DOHH2 (cell line): ENCODE measurements around the gene DEFB113.

Experiments
- H3F3A ChIP-seq: fragments of 200-600 bp; sonication (generic), shearing (Covaris generic); 2 replicates; pipeline ENCODE4 v1.6.0; 2016; ENCODE audit warnings: antibody characterized with exemption, mild to moderate bottlenecking; ENCODE audit not compliant: control insufficient read depth, insufficient read depth
- H3K27ac ChIP-seq: fragments of 200-600 bp; sonication (generic); 2 replicates; pipeline ENCODE4 v1.5.1; 2014; ENCODE audit warnings: low read depth, mild to moderate bottlenecking, low read length, moderate library complexity
- H3K27me3 ChIP-seq: fragments of 200-600 bp; sonication (generic); 2 replicates; pipeline ENCODE4 v1.6.1; 2014; ENCODE audit warnings: mild to moderate bottlenecking, low read length, mixed read lengths; ENCODE audit not compliant: control insufficient read depth
- H3K36me3 ChIP-seq: fragments of 200-600 bp; sonication (generic); 2 replicates; pipeline ENCODE4 v1.6.1; 2014; ENCODE audit warnings: mild to moderate bottlenecking, low read length, moderate library complexity, mixed read lengths; ENCODE audit not compliant: control insufficient read depth
- H3K4me1 ChIP-seq: fragments of 200-600 bp; sonication (generic); 2 replicates; pipeline ENCODE4 v1.6.1; 2014; ENCODE audit warnings: mild to moderate bottlenecking, low read length, mixed read lengths; ENCODE audit not compliant: control insufficient read depth
- H3K4me2 ChIP-seq: fragments of 200-600 bp; sonication (generic); 2 replicates; pipeline ENCODE4 v1.6.0; 2014; ENCODE audit warnings: mild to moderate bottlenecking, low read length, moderate library complexity
- H3K4me3 ChIP-seq: fragments of 200-600 bp; sonication (generic); 2 replicates; pipeline ENCODE4 v1.5.1; 2014; ENCODE audit warnings: mild to moderate bottlenecking, low read length, mixed read lengths
- H3K79me2 ChIP-seq: fragments of 200-600 bp; sonication (generic); 2 replicates; pipeline ENCODE4 v1.6.1; 2014; ENCODE audit warnings: mild to moderate bottlenecking, low read length, mixed read lengths; ENCODE audit not compliant: control insufficient read depth
- H3K9me2 ChIP-seq: fragments of 200-600 bp; sonication (generic); replicated peaks from 2 replicates; pipeline ENCODE4 v1.6.1; 2014; ENCODE audit warnings: mild to moderate bottlenecking, low read length, mixed read lengths; ENCODE audit not compliant: control insufficient read depth
- H3K9me3 ChIP-seq: fragments of 200-600 bp; sonication (generic); 2 replicates; pipeline ENCODE4 v1.6.1; 2014; ENCODE audit warnings: antibody characterized with exemption, low read length, mixed read lengths; ENCODE audit not compliant: control insufficient read depth, insufficient read depth
- H4K20me1 ChIP-seq: fragments of 200-600 bp; sonication (generic); 2 replicates; pipeline ENCODE4 v1.6.0; 2014; ENCODE audit warnings: low read depth, mild to moderate bottlenecking, antibody characterized with exemption, low read length, moderate library complexity; ENCODE audit not compliant: control insufficient read depth, insufficient read depth
- CTCF ChIP-seq: fragments of 200-600 bp; sonication (generic); IDR thresholded peaks from one replicate; pipeline ENCODE4 v1.5.1; 2014; ENCODE audit warnings: antibody characterized with exemption, mild to moderate bottlenecking, low read depth, low read length; ENCODE audit not compliant: poor library complexity, severe bottlenecking
- EZH2phosphoT487 ChIP-seq: fragments of 200-600 bp; sonication (generic); IDR thresholded peaks from 2 replicates; pipeline ENCODE4 v1.6.1; 2017; ENCODE audit warnings: borderline replicate concordance, mild to moderate bottlenecking, antibody characterized with exemption, low read length, moderate library complexity, mixed read lengths

Gene DEFB113

DNA sequence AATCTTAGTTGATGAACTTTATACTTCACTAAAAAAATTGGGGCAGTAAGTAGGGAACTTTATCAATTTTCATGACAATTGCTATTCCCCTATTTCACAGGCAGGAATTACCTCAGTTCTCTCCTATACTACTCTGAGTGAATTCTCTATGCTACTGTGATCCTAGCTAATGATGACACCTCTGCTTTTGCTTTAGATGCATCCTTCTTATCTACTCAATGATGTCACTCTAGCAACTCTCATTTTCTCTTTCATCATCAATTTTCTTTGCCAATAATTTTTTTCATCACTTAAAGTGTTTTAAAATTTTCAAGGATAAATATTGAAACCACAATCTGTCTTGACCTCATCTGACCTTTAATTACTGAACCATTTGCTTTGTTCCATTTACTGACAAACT lies 13.6 kb downstream of the DEFB113 start:
- Histone ChIP-seq H3K27me3 (no peaks in the 10 kb centered on the region), H3K4me2 (no peak overlapping the region), H3K79me2 (no peaks in the 10 kb centered on the region), H3K9me3 (no peaks in the 10 kb centered on the region), H3F3A (no peaks in the 10 kb centered on the region), H4K20me1 (no peaks in the 10 kb centered on the region), H3K27ac (no peak overlapping the region), H3K9me2 (no peaks in the 10 kb centered on the region), H3K4me3 (no peak overlapping the region), H3K4me1 (no peaks in the 10 kb centered on the region), H3K36me3 (no peaks in the 10 kb centered on the region)
- TF ChIP-seq CTCF (no peak), EZH2phosphoT487 (no peak)

DNA sequence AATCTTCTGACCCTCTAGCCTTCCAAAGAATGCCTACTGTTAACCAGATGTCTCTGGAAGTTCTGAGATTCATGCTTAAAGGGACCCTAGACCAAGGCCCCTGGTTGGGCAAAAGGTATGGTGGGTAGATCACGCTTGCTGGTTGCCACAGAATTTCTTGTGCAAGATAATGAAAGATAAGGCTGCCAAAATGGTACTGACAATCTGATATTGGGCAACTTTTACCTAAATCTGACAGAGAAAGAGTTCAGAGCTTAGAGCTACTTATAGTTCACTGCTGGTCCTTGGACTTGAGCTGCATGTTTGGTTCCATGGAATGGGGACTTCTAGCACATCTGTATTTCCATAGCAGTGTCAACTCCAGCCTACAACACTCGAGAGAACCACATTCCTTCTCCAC lies 17.5 kb downstream of the DEFB113 start:
- Histone ChIP-seq H3K4me2 (no peak overlapping the region), H3K4me1 (no peaks in the 10 kb centered on the region), H4K20me1 (no peaks in the 10 kb centered on the region), H3K27me3 (no peaks in the 10 kb centered on the region), H3F3A (no peaks in the 10 kb centered on the region), H3K79me2 (no peaks in the 10 kb centered on the region), H3K9me2 (no peaks in the 10 kb centered on the region), H3K27ac (no peak overlapping the region), H3K4me3 (no peak overlapping the region), H3K9me3 (no peaks in the 10 kb centered on the region), H3K36me3 (no peaks in the 10 kb centered on the region)
- TF ChIP-seq EZH2phosphoT487 (no peak), CTCF (no peak)

DNA sequence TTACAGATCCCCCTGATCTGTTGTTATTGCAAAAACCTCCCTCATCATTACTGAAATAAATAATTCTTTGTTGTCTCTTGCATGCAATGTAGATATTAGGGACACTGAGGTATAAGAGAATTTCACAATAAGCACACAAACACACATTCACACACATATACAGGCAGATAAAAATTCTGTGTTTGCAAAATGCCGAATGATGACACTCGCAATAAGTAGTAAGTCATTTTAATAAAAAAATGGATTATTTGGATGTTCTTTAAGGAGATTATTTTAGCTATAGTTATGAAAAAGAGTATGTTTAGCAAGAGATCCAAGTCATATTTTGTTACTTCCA lies 19.0 kb downstream of the DEFB113 start:
- H3K36me3 ChIP-seq, result no peaks in the 10 kb centered on the region
- no peaks in the 10 kb centered on the region for H3K27me3 ChIP-seq
- H3K9me2 ChIP-seq, result no peaks in the 10 kb centered on the region
- no peaks in the 10 kb centered on the region for H3K9me3 ChIP-seq
- H4K20me1 ChIP-seq, result no peaks in the 10 kb centered on the region
- H3F3A ChIP-seq, result no peaks in the 10 kb centered on the region
- H3K4me3 ChIP-seq, result no peak overlapping the region
- no peak for TF ChIP-seq CTCF
- no peak for TF ChIP-seq EZH2phosphoT487
- H3K4me2 ChIP-seq, result no peak overlapping the region
- H3K27ac ChIP-seq, result no peak overlapping the region
- H3K4me1 ChIP-seq, result no peaks in the 10 kb centered on the region
- H3K79me2 ChIP-seq, result no peaks in the 10 kb centered on the region

DNA sequence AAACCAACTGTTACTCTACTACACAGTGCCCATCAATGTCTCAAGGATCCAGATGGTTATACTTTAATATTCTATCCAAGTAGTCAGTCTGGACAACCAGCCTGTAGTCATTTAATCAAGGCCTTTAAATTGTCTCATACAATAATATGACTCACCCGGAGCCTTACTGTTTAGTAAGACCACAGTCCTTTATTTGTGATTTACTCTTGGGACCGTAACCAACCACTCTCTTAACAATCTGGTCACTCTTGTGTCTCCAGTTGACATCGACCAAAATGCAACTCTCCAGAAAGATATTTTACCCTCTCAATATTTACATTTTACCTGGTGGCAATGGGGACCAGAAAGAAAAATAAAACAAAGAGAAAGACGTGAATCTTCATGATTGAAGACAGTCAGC lies 20.4 kb downstream of the DEFB113 start:
- H3K79me2 ChIP-seq, result no peaks in the 10 kb centered on the region
- H3K4me1 ChIP-seq, result no peaks in the 10 kb centered on the region
- no peaks in the 10 kb centered on the region for H3K27me3 ChIP-seq
- no peaks in the 10 kb centered on the region for H4K20me1 ChIP-seq
- H3K27ac ChIP-seq, result no peak overlapping the region
- no peaks in the 10 kb centered on the region for H3K9me3 ChIP-seq
- H3K36me3 ChIP-seq, result no peaks in the 10 kb centered on the region
- H3K9me2 ChIP-seq, result no peaks in the 10 kb centered on the region
- TF ChIP-seq CTCF (no peak), EZH2phosphoT487 (no peak)
- H3K4me3 ChIP-seq, result no peak overlapping the region
- no peaks in the 10 kb centered on the region for H3F3A ChIP-seq
- no peak overlapping the region for H3K4me2 ChIP-seq
